ENCODE results near the gene ZSCAN32.

Gene ZSCAN32

GRCh38 chr16:3400779-3401688 lies at the start of gene ZSCAN32, which contains the start of gene ZNF174:
Gene ZSCAN32 (minus strand): TSS chr16:3401004. CDS start chr16:3397557, 3,447 bp downstream.
Gene ZNF174 (plus strand): TSS chr16:3401215. CDS start chr16:3402005, 790 bp downstream.
- peak; percentile 100 for DNase-seq (ENCODE audit: low read depth)

- no peak for DNase-seq (ENCODE audit: low read depth)
Measured at GRCh38 chr16:3444032-3444388, 43.2 kb upstream of the ZSCAN32 start.

- DNase-seq (ENCODE audit: low read depth): peak; percentile 74
Measured at GRCh38 chr16:3443108-3444031, 42.6 kb upstream of the ZSCAN32 start, which contains the start of the genes NAA60 and ZNF597. Gene NAA60 (plus strand): TSS chr16:3443680. CDS start chr16:3476228, 32,548 bp downstream. Gene ZNF597 (minus strand): TSS chr16:3443504. CDS start chr16:3443153, 351 bp downstream.

GRCh38 chr16:3439637-3440036 lies 38.8 kb upstream of the ZSCAN32 start:
- no peak for DNase-seq (ENCODE audit: low read depth)

- DNase-seq (ENCODE audit: low read depth): no peak
Measured at GRCh38 chr16:3434373-3434772, 33.6 kb upstream of the ZSCAN32 start.

DNA sequence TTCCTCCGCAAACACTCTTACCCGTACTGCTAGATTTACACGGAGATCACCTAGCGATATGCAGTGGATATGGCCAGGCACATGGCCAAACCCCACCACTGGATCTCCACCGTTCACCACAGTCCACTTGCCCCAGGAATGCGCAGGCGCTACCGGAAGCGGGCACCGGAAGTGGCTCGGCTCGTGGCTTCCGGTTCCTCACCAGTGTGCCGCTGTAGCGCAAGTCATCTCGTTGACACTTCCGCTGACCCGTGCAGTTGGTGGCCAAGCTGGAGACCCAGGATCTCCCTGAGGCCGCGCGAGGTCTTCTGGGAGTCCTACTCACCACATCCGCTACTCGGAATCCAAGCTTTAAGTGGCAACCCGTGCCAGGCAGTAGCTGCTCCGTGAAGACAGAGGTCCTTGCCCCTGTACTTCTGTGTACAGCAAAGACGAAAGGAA lies 31.0 kb upstream of the ZSCAN32 start:
- peak; percentile 65 for DNase-seq (ENCODE audit: low read depth)

- no peak for DNase-seq (ENCODE audit: low read depth)
Measured at GRCh38 chr16:3413730-3414379, 13.1 kb upstream of the ZSCAN32 start.

- DNase-seq (ENCODE audit: low read depth): no peak
Measured at GRCh38 chr16:3408561-3409197, 7.9 kb upstream of the ZSCAN32 start.

- no peak for DNase-seq (ENCODE audit: low read depth)
Measured at GRCh38 chr16:3401719-3402397, 1.1 kb upstream of the ZSCAN32 start.

DNA sequence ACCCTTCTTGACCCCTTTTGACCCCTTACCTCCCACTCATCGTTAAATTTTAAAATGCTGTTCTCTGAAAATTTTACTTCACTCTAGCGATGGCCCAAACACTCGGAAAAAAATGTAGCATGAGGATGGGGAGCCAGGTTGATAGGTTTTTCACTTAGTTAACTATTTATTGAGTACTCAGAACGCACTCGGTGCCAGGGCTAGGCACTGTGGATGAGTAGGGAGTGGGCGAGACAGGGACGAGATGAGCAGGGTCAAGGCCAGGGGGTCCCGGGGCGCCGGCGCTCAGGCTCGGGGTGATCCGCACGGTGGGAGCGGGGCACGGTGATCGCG lies 392 bp downstream of the ZSCAN32 start:
- DNase-seq (ENCODE audit: low read depth): no peak

DNA sequence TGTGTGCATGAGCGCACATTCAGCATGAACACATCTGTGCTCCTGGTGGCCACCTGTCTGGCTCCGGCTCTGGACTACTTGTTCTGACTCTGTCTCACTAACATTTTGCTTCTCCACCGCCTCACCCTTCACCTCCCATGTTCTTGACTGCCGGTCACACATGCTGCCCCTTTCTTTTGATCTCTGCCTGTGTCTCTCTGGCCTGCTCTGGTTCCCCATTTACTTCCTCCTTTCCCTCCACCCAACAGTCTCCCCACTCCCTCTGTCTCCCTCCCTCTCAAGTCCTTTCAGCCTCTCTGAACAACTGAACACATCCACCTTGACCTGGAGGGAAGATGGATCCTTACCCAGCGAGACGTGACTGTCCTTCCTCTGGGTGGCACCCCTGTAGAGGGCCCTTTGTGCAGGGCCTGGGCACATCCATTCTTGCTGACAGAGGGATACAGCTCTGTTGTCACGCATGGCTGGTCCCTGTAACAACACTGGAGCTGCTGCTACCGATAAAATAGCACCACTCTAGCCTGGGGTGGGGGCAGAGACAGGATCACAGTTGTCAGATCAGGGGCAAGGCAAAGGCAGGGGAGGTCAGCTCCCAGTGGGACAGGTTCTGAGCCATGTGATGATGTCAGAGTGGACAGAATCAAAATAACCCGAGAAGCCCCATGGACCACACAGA lies 11.0 kb downstream of the ZSCAN32 start:
- no peak for DNase-seq (ENCODE audit: low read depth)

- no peak for DNase-seq (ENCODE audit: low read depth)
Measured at GRCh38 chr16:3388325-3388724, 12.5 kb downstream of the ZSCAN32 start.

GRCh38 chr16:3383045-3383448 lies 17.8 kb downstream of the ZSCAN32 start:
- DNase-seq (ENCODE audit: low read depth): no peak

- no peak for DNase-seq (ENCODE audit: low read depth)
Measured at GRCh38 chr16:3377917-3378316, 22.9 kb downstream of the ZSCAN32 start.

DNA sequence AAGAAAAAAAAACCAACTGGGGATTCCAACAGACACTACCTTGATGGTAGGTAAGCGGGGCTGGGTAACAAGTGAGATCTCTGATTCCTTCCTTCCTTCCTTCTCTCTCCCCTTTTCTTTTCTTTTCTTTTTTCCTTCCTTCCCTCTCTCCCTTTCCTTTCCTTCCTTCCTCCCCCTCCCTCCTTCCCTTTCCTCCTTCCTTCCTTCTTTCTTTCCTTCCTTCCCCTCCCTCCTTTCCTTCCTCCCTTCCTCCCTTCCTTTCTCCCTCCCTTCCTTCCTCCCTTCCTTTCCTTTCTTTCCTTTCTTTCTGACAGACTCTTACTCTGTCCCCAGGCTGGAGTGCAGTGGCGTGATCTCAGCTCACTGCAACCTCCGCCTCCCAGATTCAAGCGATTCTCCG lies 25.1 kb downstream of the ZSCAN32 start:
- DNase-seq (ENCODE audit: low read depth): no peak

GRCh38 chr16:3369073-3369472 lies 31.7 kb downstream of the ZSCAN32 start:
- no peak for DNase-seq (ENCODE audit: low read depth)

DNA sequence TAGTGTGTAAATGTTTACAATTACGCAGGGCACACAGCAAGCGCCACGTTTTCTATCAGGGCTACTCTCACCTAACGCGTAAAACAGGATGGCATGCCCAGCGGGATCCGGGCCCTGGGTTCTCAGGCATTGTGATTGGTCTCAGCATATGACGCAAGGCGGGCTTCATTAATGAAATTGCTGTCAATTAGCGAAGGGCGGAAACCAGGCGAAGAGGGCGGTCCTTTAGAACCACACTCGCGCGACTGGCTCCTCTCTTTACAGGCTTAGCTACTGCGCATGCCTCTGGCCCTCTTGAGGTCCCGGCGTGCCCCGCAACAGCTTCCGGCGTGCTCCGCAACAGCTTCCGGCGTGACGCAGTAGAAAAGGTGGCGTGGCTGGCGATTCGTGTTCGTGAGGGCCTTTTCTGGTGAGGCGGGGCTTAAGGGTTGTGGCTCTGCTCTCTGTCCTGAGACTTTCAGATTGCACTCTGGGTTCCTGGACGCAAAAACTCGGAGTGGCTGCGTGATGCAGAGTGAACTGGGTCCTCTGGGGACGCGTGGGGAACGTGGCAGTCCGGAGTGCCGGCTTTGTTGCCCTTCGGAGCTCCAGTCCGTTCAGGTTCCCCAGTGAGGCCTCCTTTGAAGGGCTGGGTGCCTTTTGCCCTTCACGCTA lies 35.9 kb downstream of the ZSCAN32 start:
- DNase-seq (ENCODE audit: low read depth): peak; percentile 81

DNA sequence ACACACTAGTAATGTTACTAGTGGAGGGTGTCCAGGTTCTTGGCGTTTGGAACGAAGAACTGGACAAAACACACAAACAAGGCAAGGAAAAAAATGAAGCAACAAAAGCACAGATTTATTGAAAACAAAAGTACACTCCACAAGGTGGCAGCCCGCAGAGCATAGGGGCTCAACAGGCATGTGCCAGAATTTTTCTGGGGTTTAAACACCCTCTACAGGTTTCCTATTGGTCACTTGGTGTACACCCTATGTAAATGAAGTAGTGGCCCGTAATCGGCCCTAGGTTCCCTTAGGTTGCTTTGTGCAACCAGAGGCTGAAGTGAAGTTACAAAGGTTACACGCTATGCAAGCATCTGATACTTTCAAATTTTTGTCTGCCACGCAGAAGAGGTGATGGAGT lies 37.0 kb downstream of the ZSCAN32 start:
- no peak for DNase-seq (ENCODE audit: low read depth)

DNA sequence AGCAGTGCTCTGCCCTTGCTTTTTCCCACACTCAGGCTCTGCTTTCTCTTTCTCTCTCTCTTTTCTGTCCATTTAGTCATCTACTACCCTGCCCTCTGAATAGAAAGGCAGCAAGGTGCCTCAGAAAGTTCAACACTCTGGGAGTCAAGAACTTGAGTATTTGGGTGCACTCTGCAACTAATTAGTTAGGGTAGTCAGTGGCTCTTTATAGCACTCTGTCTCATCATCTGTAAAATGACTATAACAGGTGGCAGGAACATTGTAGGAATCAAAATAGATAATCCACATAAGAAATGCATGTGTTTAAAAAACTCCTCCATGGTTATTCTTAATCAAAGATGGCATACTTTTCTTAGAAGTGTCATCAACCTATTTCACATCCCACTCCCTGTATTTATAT lies 37.9 kb downstream of the ZSCAN32 start:
- no peak for DNase-seq (ENCODE audit: low read depth)

DNA sequence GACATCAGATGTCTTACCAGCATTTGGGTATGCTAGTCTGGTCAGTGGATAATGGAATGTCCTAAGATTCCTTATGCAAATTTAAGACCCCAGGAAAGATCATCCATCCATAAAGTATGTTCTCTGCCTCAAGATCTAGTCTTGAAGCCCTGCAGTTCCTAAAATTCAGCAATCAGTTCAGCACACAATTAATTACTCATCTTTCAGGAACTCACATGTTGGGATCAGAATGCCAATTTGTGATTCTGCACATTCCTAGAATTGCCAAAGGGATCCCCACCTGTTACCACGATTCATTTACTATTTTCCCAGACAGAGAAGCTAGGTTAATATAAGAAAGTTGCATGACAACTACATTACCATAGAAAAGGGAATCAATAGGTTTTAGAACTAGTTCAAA lies 41.9 kb downstream of the ZSCAN32 start:
- DNase-seq (ENCODE audit: low read depth): no peak
